HL-60/S4 treated with phorbol 12-myristate 13-acetate at 8.2 ng/mL for 4 days and 3 days (cell line): Measurements from ENCODE around the gene B4GALT3.

Source experiments
- in situ Hi-C: fragments of 300-500 bp; cut with MboI; formaldehyde crosslinking; loops from 2 replicates; pipeline ENCODE4 v1.15.0; 2022; ENCODE audit warnings: low sequenced_read_pairs

B4GALT3 gene

DNA sequence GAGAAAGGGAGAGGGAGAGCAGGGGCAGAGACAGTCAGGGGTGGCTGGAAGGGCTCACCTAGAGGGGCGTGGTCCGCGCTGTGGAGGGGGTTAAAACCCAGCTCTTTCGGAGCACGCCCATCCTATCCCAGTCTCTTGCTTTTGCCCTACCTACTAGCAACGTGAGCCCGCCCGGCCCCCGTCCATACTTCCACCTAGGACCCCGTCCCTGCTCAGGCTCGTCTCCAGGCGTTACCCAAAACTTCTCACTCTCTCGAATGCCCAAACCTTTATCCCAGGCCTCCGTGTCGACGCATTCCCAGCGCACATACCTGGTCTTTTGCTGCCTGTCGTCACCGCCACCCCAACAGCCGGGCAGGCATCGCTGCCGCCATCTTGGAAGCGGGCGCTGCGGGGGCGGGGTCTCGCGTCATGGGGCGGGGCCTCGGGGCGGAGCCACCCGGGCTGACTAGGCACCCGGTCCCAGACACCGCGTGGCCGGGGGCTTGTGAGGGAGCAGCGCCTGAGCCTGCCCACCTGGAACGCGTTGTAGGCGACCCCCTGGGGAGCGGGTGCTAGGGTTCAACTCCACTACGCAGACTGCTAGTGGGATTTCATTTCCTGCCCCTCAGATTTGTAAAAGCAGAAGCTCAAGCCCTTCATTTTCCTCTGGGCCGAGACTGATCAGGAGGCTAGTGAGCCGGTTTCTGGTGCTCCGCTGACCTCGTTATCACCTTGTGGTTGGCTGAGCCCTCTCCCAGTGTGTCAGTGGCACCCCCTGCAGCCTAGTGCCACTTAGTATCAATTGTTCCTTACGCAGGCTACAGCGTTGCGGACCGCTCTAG, at the start of gene B4GALT3:
B4GALT3 (minus strand) TSS at position 396 of the 824 bp plus-strand sequence. CDS start 1,447 bp downstream, outside the sequence.
- in situ Hi-C loops: no loop called here

DNA sequence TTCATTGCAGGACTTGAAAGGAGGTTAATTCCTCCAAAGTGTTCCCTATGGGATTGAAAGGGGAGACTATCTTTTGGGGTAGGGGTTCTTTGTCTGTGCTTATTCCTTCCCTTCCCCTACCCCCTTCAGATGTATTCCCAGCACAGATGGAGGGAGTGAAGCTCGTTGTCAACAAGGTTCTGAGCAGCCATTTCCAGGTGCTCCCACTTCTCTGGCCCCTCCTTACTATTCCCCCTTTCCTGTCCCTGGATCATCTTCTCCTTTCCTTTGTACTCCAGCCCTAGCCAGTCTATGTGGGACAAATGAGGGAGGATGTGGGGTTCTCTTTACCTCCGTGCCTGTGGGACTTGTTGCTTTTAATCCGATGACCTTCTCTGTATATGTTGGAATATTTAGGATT, 49.5 kb upstream of the B4GALT3 start:
- in situ Hi-C loops: no loop called here

DNA sequence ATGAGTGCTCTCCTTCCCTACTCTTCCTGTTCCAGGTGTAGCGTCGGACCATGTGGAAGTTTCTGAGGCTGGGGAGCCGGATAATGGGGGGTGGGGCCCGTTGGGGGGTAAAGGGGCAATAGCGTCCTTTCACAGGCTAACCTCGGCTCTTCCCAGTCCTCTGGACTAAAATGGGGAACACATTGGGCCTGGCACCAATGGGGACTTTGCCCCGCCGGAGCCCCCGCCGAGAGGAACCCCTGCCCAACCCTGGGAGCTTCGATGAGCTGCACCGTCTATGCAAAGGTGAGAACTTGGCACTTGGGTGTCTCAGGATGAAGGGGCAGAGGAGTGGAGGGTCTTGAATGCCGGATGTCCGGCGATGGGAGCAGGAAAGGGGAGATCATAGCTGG, 49.0 kb upstream of the B4GALT3 start:
- in situ Hi-C loops: no loop called here

DNA sequence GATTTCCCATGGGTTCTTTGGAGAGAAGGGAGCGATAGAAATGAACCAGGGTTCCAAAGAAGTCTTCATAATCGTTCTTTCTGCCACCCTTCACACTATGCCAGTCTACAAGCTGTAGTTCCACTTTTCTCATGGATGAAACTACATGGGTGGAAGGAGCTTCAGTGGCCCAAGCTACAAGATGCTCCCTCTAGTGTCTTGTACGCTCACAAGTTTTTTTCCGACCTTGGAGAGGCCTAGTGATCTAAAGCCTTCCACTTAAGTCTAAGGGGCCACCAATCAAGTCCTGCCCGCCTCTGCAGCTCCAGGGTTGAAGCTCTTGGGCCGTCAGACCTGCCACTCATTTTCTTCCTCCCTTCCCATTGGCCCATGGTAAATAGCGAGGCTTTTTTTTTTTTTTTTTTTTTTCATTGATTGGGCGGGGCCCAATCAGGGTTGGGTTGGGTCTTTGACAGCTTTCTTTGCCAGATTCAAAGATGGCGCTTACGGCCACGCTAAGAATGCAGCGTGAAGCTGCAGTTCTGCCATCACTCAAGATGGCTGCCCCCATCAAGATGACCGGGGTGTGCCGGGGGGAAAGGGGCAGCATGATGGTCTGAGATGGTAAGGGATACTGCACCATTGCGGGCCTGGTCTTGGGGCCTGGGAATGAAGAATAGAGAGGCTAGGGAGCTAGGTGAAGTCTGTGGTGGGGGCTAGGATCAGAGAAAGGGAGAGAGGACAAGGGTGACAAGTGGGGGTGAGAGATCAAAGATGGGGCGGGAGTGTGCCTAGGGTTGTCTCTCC, 48.4 kb upstream of the B4GALT3 start, which contains the start of gene TOMM40L:
TOMM40L (plus strand) TSS at position 527 of the 786 bp plus-strand sequence. CDS start 430 bp downstream, outside the sequence.
- in situ Hi-C loops: no loop called here

DNA sequence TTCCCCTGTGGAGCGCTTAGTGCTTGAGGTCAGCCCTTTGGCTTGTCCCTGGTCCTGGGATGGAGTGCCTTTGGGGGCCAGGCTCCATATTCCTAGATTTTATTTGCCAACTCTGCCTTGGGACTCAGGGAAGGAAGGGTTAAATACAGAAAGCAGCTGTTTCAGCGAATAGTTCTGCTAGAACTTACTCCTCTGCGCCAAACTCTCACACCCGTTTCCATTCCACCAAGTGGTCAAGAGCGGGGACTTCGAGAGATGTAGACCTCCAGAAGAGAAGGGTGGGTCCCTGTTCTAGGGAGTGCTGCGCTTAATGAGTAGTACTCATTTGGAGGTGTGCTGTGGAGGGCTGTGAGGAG, 47.8 kb upstream of the B4GALT3 start:
- in situ Hi-C loops: no loop called here

DNA sequence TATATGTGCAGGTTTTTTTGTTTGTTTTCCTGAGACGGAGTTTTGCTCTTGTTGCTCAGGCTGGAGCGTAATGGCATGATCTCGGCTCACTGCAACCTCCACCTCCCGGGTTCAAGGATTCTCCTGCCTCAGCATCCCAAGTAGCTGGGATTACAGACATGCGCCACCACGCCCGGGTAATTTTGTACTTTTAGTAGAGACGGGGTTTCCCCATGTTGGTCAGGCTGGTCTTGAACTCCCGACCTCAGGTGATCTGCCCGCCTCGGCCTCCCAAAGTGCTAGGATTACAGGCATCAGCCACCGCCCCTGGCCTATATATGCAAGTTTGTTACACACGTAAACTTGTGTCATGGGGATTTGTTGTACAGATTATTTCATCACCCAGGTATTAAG, 47.4 kb upstream of the B4GALT3 start:
- in situ Hi-C loops: loop anchor here (25.0 kb wide), 1 partner anchor 138 kb away; the partner anchor contains the start of gene CFAP126

DNA sequence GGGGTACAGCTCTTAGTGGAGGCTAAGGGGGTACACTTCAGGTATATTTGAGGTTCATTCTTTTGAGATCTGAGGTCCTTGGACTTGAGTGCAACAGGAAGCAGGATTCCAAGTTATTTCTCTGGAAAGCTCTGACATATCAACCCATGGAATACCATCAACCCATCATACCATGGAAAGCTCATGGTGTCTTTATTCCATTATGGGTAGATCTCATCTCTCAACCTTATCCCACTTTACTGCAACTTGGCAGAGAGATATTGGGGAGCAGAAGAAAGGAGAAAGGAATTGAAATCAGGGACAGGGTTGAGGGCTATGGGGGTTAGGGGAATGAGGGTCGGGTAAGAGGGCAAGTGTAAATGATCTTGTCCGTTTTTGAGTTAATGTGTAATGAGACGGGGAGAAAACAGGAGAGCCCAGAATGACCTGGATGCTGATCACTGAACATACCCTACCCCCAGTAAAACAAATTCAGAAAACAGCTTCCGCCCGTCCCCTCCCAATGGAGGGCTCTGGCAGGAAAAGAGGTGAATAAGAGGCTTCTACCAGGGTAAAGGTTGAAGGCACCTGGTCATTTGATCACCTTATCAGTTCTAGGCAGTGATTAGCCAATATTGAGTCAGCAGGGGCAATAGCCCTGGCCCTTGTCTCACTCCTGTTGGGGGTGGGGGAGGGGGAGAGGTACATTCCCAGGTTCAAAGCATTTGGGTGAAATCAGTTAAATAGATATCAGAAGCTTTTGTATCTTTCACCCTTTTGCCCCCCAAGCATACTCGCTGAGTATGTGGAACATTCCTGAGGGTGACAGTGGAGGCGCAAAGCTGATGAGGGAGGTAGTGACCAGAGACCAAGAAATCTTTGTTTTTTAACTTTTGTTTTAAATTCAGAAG, 46.7 kb upstream of the B4GALT3 start:
- in situ Hi-C loops: loop anchor here (25.0 kb wide), 1 partner anchor 138 kb away; the partner anchor contains the start of gene CFAP126

DNA sequence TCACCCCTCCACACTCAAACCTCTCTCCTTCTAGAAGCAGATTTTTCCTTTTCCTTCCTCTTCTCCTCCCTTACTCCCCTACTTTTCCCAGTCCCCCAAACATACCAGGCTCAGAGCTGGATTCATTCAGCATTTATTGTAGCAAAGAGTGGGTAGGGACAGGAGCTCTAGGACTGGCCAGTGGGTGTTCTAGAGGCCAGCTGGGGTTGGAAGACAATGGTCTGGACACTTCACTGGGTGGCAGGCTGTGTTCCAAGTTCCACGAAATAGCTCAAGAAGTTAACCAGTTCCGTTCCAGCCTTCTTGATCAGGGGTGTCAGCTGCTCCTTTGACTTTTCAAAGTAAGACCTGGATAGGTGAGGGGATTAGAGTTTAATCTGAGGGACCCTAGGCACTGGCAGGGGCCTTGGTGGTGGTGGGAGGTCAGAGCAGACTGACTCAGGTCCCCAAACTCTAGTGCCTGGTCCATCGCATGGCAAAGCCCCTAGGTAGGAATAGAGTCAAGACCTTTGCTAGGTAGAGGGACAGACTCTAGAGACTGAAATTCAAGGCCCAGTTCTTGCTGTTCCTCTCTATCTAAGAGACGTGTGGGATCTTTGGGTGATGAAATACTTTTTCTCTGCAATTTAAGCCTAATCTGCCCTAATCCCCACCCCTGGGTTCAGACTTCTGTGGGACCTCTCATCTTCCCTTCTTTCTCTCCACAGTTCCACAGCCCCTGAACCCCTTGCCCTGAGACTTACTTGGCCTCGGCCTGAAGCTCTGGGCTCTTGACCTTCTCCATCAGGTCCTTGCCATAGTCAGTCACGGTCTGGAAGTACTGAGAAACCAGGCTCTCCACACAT, 45.1 kb upstream of the B4GALT3 start:
- in situ Hi-C loops: loop anchor here (25.0 kb wide), 1 partner anchor 140 kb away; the partner anchor contains the start of gene CFAP126

DNA sequence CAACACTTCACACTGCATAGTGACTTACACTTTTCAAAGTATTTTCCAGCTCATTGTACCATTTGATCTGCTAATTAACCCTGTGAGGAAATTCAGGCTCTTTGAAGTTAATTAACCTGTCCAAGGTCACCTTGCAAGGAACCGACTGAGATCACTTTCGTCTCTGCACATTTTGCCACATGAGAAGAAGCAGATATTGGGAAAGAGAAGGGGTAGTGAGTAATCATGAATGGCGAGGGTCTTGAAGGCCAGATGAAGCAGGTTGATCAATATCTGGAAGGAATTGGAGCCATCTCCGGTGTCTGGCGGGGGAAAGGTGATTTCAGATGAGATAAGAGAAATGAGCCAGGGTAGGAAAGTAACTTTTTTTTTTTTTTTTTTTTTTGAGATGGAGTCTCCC, 42.7 kb upstream of the B4GALT3 start:
- in situ Hi-C loops: loop anchor here (25.0 kb wide), 1 partner anchor 142 kb away; the partner anchor contains the start of gene CFAP126

DNA sequence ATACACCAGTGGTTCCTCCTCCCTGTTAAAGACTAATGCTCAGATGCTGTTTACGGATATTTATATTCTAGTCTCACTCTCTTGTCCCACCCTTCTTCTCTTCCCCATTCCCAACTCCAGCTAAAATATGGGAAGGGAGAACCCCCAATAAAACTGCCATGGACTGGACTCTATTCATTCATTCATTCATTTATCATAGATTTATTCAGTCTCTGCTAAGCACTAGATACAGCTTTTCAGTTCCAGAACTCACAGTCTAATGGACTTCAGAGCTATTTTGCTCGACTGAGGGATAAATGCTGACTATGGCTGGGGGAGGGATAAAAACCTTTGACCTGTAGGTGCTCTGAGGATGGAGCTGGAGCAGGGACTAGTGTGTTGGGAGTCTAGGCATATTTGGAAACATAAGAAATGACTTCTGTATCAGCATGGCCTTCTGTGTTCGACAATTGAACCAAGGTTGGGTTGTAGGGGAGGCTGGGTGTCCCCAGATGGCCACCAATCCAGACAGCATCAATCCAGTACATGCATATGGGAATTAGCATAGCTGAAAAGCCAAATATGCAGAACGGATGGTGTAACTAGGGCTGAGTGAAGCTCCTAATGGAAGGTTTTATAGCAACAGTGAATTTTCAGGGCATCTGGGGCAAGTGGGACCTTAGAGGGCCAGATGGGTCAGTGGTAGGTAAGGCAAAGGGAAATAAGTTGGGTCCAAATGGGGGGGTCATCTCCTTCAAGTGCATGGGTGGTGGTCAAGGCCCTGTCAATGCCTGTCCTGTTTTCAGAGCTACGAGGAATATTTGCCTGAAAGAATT, 42.0 kb upstream of the B4GALT3 start:
- in situ Hi-C loops: loop anchor here (25.0 kb wide), 1 partner anchor 143 kb away; the partner anchor contains the start of gene CFAP126

DNA sequence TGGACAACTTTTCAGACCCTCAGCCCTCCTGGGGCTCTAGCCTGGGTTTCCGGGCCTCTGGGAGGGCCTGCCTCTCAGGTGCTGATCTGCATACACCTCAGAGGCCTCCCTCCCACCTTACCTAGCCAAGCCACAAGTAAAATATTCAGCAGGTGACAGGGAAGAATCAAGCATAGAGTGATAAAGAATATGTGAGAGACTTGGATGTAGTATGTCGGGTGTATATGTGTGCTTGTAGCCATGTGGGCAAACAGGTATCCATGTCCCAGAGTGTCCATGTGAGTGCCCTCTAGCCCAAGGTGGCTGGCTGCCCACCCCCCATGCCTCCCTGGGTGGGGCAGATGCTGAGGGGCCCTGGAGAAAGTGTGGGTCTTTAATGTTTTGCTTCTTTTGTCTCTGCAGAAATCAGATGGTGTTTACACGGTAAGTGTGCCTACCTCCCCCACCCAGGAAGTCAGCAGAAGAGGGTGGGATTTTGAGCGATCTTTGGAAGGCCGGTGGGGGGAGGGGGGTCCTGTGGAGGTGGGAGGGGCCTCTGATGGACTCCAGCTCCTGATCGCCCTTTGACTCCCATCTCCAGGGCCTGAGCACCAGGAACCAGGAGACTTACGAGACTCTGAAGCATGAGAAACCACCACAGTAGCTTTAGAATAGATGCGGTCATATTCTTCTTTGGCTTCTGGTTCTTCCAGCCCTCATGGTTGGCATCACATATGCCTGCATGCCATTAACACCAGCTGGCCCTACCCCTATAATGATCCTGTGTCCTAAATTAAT, 41.2 kb upstream of the B4GALT3 start:
- in situ Hi-C loops: loop anchor here (25.0 kb wide), 1 partner anchor 144 kb away; the partner anchor contains the start of gene CFAP126

DNA sequence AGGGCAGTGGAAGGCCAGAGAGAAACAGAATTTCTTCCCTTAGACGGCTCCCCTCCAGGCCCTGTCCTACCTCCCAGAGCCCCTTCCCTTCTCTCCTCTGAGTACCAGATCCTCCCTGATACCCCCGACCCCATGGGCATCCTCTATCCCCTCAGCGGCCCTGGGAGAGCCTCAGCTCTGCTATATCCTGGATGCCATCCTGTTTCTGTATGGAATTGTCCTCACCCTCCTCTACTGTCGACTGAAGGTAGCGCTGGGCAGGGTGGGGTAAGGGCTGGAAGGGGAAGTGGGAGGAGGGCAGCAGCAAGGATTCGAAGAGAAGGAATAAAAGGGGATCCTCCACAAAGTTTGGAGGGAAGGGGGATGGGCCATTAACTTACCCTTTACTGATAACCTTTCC, 40.5 kb upstream of the B4GALT3 start:
- in situ Hi-C loops: loop anchor here (25.0 kb wide), 1 partner anchor 144 kb away; the partner anchor contains the start of gene CFAP126

DNA sequence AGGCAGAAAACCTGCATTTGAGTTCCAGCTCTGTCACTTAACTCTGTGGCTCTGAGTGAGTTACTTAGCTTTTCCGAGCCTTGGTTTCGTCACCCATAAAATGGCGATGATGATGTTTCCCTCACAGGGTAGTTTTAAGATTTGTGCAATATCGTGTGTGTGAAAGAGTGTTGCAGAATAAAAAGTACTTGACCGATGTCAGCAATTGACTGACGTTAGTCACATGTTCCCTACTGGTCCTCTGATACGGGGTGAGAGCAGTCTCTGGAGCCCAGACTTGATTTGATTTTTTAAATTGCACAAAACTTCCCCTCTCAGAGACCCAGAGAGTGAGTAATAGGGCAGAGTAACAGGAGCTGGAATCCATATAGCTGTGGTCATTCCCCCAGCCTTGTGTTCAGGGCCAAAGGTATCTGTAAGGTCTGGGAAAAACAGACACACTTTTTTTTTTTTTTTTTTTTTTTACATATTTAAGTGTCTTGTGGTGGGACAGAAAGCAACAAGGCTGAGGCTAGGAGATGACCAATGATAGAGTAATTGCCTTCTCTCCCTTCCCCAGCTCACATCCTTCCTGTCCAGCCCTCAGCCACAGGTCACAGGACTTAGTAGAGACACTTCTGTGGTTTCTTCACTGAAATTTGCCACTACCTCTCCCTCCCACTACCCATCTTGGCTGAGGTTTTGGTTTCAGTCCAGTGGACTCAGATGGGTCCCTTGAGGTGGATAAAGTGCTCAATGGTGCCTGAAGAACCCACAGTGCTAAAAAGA, 39.8 kb upstream of the B4GALT3 start:
- in situ Hi-C loops: loop anchor here (25.0 kb wide), 1 partner anchor 145 kb away; the partner anchor contains the start of gene CFAP126

DNA sequence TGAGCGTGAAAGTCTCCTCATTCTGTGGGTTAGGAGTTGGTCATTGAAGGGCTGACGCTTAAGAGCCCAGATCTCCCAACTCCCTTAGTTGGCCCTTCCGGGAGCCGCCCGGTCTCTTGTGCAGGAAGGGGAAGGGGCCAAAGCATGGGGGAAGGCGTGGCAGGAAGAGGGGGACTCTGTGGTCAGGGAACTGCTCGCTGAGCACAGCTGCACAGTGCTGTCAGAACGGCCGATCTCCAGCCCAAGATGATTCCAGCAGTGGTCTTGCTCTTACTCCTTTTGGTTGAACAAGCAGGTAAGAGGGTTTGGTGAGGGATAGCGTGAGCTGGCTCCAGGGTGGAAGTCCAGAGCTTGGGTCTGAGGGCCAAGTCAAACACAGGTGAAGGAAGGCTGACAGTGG, 37.8 kb upstream of the B4GALT3 start, which contains the start of gene FCER1G:
FCER1G (plus strand) TSS at position 220 of the 400 bp plus-strand sequence; CDS start at position 247, 27 bp downstream.
- in situ Hi-C loops: loop anchor here (25.0 kb wide), 1 partner anchor 147 kb away; the partner anchor contains the start of gene CFAP126

DNA sequence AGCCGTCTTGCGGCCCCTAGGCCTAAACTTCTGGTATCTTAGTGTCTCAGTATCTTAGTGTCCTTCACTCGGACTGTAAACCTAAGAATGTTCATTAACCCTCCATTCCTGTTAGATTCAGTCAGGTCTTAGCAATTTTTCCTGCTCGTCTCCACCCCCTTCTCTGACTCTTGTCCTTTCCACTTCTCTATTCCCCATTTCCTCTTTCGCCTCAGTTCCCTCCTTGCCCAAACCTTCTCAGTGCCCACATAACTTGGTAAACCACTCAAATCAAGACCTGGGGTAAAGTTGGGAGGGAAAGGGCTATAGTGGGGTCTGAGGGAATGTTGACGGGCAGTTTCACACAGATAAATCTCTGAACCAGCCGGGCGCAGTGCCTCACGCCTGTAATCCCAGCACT, 37.1 kb upstream of the B4GALT3 start:
- in situ Hi-C loops: loop anchor here (25.0 kb wide), 1 partner anchor 148 kb away; the partner anchor contains the start of gene CFAP126

DNA sequence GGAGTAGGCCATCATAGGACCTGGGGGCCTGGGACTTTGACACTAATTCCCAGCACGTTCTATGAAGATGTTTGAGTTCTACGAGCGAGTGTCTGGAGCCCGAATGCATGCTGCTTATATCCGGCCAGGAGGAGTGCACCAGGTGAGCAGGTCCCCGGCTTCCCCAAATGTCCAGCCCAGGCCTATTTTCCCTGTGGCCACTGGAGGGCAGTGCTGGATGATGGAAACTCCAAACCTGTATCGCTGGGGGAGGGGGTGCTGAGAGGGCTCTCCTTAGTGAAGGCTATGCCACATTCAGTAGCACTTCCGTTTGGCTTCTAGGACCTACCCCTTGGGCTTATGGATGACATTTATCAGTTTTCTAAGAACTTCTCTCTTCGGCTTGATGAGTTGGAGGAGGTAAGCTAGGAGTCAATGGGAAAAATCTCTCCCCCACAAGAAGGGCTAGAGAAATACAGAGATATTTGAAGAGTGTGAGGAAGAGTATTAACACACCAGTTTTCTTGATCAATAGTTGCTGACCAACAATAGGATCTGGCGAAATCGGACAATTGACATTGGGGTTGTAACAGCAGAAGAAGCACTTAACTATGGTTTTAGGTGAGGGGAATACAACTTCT, 32.6 kb upstream of the B4GALT3 start:
- in situ Hi-C loops: loop anchor here (25.0 kb wide), 1 partner anchor 152 kb away; the partner anchor contains the start of gene CFAP126
